CD4-positive, alpha-beta T cell treated with Interleukin-12 subunit alpha and Interleukin-12 subunit beta, for 1 hour (primary cell): ENCODE results near the gene RGPD8.

Source experiments
- DNase-seq: peaks from one replicate; pipeline ENCODE4 v3.0.0-alpha.2; 2020

RGPD8 gene

GRCh38 chr2:112322919-112323318 lies 110.5 kb downstream of the RGPD8 start:
- DNase-seq = no peak

GRCh38 chr2:112321375-112322320 lies 111.8 kb downstream of the RGPD8 start:
- DNase-seq = no peak
